ENCODE results near the gene FANCE. TPM values are rescaled to one million over a fixed set of nuclear protein-coding genes. Genes with fewer than 3 reads are reported as not detected.

The FANCE gene
- total and polyA plus RNA-seq, 9 of the 15 experiments (the other 6 are each of a cell fraction or from before 2014, with no cell fraction given), result 5.7 to 30.2 (median 17.0) TPM

GRCh38 chr6:35471836-35472345 lies 19.8 kb downstream of the FANCE start:
- intact Hi-C loops (cut with micrococcal nuclease) (no loop called here), in situ Hi-C loops (cut with MboI) (no loop called here)
- Histone ChIP-seq H3K79me2 (ENCODE audit: control insufficient read depth, insufficient read depth, low read length) (peaks cover 44% of the 10 kb centered on the region), H3K4me2 (ENCODE audit: insufficient read depth, low read length) (peak overlapping the region; percentile 100), H3K9me1 (ENCODE audit: control insufficient read depth, insufficient read depth, low read length) (no peaks in the 10 kb centered on the region), H3K36me3 (ENCODE audit: control insufficient read depth, insufficient read depth, low read length) (peaks cover 60% of the 10 kb centered on the region), H3K4me3 (peak overlapping the region; percentile 91; the same call in 1 of the 2 replicates), H3K27me3 (ENCODE audit: control insufficient read depth in 2 of 2, insufficient read depth in 2 of 2, low read length in 2 of 2) (no peaks in the 10 kb centered on the region; a peak in 1 of 5 replicates), H3K9me3 (replicated peaks; ENCODE audit: control insufficient read depth, insufficient read depth, low read depth, low read length) (0 out of 2 replicates have a peak, but pooled peaks cover 1% of the 10 kb centered on the region), H4K20me1 (replicated peaks; ENCODE audit: control insufficient read depth, insufficient read depth, low read length) (peaks cover 37% of the 10 kb centered on the region), H3K9ac (ENCODE audit: insufficient read depth in 1 of 2, low read depth in 2 of 2, low read length in 2 of 2) (peak overlapping the region; percentile 4 to 81; a peak in 3 of 4 replicates), H2AFZ (ENCODE audit: low read depth, low read length) (no peak overlapping the region), H3K27ac (ENCODE audit: extremely low read depth, low read depth, low read length) (peak overlapping the region; percentile 28; the same call in 1 of the 3 replicates), H3K4me1 (replicated peaks in 1 of 2; ENCODE audit: control insufficient read depth in 2 of 2, insufficient read depth in 2 of 2, low read length in 2 of 2) (peaks cover 23 to 36% of the 10 kb centered on the region in 2 experiments; a peak in 4 of 5 replicates)
- FAIRE-seq (no peak), ATAC-seq (0 out of 3 replicates have a peak, but pooled peaks have one; percentile 2), DNase-seq (ENCODE audit: extremely low read depth in 1 of 4, low spot score in 3 of 4) (peak in 1 of 4 experiments; percentile 36)
- ChIA-PET POLR2A (interaction anchor here (0.5 to 7.6 kb wide), 27 partner anchors 12 to 910 kb away, joined by 3 to 167 read pairs (median 3); partner anchors contain the start of genes ARMC12, DEF6, FANCE and TEAD3), CTCF (ENCODE audit: low intra/inter-chr PET ratio) (no interaction called here)
- 24% methylated on average over 8 of the region's 8 CpGs for WGBS (ENCODE audit: insufficient coverage, low coverage, missing lambda C conversion rate)
- BruUV-seq (replicated peaks), result TSS peak; percentile 9
- 0 out of 2 replicates have a peak, but pooled peaks have one; percentile 22 for TF ChIP-seq DPF2 (IDR thresholded peaks at IDR 0.05)
- TF ChIP-seq NCOA1 (IDR thresholded peaks at IDR 0.05; ENCODE audit: low read depth), result no peak
- TF ChIP-seq ELF2 (CRISPR knock-in tag; IDR thresholded peaks at IDR 0.05), result 0 out of 2 replicates have a peak, but pooled peaks have one; percentile 17
- no peak for TF ChIP-seq IRF1 (CRISPR knock-in tag; IDR thresholded peaks at IDR 0.05; ENCODE audit: borderline replicate concordance)
- TF ChIP-seq UBTF (IDR thresholded peaks at IDR 0.05; ENCODE audit: borderline replicate concordance in 1 of 2, low read depth in 2 of 2, low read length in 2 of 2), result no peak
- no peak for TF ChIP-seq NFIX (CRISPR knock-in tag; IDR thresholded peaks at IDR 0.05; ENCODE audit: low read depth)
- TF ChIP-seq ZNF174 (CRISPR knock-in tag; IDR thresholded peaks at IDR 0.05), result no peak
- TF ChIP-seq SIN3A (IDR thresholded peaks at IDR 0.05; ENCODE audit: borderline replicate concordance in 2 of 2, control insufficient read depth in 1 of 2, low read depth in 2 of 2, low read length in 2 of 2), result 0 out of 4 replicates have a peak, but pooled peaks of 1 of the 2 experiments have one; percentile 8
- peak; percentile 43; the same call in 1 of the 2 replicates for TF ChIP-seq ATF4 (CRISPR knock-in tag; IDR thresholded peaks at IDR 0.05)
- peak; percentile 40; the same call in 1 of the 2 replicates for TF ChIP-seq CXXC5 (CRISPR knock-in tag; IDR thresholded peaks at IDR 0.05)
- no peak for TF ChIP-seq CREB3L1 (IDR thresholded peaks at IDR 0.05; ENCODE audit: borderline replicate concordance, low read depth)
- no peak for TF ChIP-seq NCOA2 (IDR thresholded peaks at IDR 0.05; ENCODE audit: partially characterized antibody in 2 of 2)
- no peak for TF ChIP-seq CCAR2 (IDR thresholded peaks at IDR 0.05; ENCODE audit: low read depth, low read length)
- TF ChIP-seq TEAD1 (CRISPR knock-in tag; IDR thresholded peaks at IDR 0.05), result peak in 1 of 2 experiments; percentile 49; a peak in 1 of 4 replicates
- 0 out of 2 replicates have a peak, but pooled peaks have one; percentile 44 for TF ChIP-seq XRCC5 (IDR thresholded peaks at IDR 0.05; ENCODE audit: low read depth, low read length)
- TF ChIP-seq TAL1 (IDR thresholded peaks at IDR 0.05), result no peak
